GM21367 (cell line): Measurements from ENCODE around the gene TMEM140.

Experiments used
- ATAC-seq: cut with Tn5 transposase; IDR thresholded peaks from one replicate; pipeline ENCODE4 v1.9.1; 2021; ENCODE audit not compliant: unreplicated experiment

Gene TMEM140

GRCh38 chr7:135158141-135158655 lies 10.3 kb downstream of the TMEM140 start:
- no peak for ATAC-seq

GRCh38 chr7:135158874-135159273 lies 11.0 kb downstream of the TMEM140 start:
- no peak for ATAC-seq

- no peak for ATAC-seq
Measured at GRCh38 chr7:135159359-135160085, 11.7 kb downstream of the TMEM140 start.

DNA sequence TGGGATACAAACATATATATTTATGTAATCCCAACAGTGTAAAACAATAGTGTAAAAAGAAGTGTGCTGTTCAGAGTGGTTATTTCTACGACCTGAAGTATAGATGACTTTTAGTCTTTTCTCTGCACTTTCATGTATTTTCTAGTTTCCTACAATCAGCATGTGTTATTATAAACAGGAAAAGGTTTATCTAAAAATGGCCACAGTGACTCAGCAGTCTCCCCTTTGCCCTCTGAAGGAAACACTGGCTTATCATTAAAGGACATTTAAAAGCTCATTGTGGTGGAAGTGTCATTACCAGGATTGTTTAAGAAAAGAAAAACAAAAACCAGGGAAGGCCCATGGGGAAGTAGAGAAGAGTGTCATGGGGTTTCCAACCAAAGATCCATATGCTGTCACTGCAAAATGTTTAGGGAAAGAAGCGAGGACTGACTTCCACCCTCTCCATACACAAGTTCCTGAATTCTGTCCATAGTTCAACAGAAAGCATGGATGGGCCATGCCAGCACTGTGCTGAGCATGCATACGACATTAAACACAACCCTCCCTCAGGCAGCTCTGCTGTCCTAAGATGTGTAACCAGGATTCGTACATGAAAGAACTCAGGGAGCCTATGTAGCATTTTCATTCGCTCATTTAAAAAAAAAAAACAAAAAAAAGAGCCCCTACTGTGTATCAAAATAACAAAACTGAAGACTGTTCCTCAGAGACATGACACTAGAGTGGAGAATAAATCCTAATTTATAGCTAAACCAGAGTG lies 12.4 kb downstream of the TMEM140 start:
- ATAC-seq: peak; percentile 40

DNA sequence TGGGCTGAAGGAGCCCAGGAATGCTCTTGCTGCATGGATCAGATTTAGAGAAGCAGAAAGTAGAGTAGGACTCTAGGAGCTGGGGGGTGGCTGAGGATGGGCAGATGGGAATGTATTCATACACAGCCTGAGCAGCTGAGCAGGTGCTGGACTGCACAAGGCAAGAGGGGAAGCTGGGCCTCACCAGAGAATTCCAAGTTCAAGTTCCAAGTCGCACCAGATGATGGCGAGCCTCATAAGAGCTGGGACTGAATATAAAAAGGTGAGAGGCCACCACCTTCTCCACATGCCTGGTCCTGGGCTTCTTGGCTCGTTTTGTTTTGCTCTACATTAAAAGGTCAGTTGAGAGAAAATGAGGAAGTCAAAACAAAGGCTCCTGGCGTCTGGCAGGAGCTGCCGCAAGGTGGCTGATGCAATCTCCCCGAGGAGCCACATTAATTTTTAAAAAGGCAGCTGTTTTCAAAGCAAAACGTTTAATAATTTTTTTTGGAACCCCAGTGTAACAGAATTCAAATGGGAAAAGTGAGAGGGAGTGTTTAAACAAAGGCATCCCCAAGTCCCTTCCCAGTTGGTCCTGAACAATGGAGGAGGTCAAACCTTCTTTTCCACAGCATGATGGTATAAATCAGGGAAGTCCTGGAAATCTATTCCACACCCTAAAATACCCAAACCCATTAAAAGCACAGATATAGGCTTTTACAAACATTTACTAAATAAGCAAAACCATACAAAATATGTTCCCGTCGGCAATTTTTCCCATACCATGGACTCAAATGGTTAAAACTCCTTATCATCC lies 13.2 kb downstream of the TMEM140 start:
- ATAC-seq: no peak

DNA sequence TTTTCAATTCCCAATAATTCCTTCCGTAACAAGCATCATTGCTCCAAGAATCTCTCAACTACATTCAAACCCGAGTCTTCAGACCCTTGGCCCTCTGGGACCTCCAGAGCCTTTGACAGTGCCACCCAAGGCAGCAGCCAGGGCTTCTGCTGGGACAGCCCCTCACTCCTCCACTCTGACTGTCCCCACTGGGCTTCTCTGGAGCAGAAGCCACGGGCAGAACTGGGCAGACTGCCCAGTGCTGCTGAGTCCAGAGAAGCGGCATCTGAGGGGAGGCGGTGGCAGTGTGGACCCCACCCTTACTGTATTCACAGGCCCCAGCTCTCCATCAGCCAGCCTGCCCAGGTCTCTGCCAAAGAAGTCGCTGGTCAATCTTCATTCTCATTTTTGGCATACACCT lies 13.8 kb downstream of the TMEM140 start:
- no peak for ATAC-seq

GRCh38 chr7:135162382-135163001 lies 14.6 kb downstream of the TMEM140 start:
- no peak for ATAC-seq

DNA sequence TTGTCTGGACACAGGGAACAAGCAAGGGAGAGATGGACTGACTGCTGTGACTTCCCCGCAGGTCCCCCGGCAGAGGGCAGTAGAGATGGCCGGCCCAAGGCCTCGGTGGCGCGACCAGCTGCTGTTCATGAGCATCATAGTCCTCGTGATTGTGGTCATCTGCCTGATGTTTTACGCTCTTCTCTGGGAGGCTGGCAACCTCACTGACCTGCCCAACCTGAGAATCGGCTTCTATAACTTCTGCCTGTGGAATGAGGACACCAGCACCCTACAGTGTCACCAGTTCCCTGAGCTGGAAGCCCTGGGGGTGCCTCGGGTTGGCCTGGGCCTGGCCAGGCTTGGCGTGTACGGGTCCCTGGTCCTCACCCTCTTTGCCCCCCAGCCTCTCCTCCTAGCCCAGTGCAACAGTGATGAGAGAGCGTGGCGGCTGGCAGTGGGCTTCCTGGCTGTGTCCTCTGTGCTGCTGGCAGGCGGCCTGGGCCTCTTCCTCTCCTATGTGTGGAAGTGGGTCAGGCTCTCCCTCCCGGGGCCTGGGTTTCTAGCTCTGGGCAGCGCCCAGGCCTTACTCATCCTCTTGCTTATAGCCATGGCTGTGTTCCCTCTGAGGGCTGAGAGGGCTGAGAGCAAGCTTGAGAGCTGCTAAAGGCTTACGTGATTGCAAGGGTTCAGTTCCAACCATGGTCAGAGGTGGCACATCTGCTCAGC lies 16.6 kb downstream of the TMEM140 start:
- ATAC-seq: no peak

DNA sequence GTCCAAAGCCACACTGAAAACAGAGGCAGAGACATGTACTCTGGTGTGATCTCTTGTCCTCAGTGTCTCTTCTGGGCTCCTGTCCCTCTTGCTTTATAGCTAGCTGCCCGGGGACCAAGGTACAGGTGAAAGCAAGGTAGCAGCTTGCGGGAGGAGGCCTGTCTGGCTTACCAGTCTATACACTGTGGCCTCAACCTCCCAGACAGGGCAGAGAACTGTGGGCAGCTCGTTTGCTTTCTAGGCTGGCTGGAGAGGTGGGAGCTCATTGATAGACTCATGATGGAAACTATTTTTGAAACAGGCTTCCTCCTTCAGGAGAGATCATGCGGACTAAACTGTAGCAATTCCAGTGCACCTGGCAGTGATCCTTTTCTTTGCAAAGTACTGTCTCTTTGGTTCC lies 18.0 kb downstream of the TMEM140 start:
- ATAC-seq: no peak

DNA sequence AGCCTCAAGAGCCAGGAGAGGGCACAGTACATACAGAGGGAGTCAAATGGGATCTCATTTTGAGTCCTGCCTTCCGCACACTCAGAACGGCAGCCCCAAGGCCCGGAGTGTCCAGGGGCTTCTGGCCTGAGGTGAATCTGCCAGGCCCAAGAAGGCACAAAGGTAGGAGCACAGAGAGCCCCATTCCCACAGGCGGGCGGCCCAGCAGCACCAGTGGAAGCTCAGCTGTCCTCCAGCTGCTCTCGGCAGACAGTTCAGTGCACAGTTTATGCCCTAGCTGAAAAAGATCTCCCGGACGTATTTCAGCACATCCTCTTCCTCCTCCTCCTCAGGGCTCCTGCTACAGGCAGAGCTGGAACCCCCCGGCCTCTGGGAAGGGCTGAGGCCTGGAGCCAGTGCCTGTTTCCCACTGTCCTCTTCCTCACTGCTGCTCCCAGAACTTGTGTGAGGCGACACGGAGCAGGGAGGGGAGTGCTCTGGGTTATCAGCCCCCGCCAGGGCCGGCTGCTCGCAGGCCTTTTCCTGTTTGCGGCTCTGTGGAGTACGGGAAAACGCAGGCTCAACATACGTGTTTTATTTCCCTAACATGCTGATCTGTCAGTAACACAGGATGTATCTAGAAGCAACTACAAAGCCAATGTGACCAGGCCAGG lies 18.6 kb downstream of the TMEM140 start:
- no peak for ATAC-seq

DNA sequence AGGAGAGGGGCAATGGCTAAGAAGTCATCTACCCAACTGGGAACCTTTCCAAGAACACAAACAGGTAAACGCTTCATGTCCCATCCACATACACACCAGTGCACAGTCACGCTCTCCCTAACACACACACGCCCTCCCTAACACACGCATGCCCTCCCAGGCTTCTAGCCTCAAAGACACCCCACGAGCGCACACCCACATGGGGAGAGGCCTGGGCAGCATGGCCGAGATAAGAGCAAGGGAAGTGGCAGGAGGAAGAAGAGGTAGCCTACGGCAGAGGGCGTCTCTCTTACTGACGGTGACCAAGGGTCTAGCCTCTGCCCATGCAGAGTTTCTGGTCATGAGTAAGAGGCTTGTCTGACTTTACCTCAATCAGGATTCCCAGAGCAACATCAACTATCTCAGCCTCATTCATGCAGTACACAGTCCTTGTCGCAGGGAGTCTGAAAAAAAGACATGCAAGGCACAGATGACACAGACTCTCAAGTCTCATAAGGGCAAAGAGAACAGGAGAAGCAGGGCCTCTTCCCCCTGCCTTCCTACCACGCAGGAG lies 19.6 kb downstream of the TMEM140 start:
- ATAC-seq: no peak

GRCh38 chr7:135168001-135168400 lies 20.1 kb downstream of the TMEM140 start:
- ATAC-seq: no peak

DNA sequence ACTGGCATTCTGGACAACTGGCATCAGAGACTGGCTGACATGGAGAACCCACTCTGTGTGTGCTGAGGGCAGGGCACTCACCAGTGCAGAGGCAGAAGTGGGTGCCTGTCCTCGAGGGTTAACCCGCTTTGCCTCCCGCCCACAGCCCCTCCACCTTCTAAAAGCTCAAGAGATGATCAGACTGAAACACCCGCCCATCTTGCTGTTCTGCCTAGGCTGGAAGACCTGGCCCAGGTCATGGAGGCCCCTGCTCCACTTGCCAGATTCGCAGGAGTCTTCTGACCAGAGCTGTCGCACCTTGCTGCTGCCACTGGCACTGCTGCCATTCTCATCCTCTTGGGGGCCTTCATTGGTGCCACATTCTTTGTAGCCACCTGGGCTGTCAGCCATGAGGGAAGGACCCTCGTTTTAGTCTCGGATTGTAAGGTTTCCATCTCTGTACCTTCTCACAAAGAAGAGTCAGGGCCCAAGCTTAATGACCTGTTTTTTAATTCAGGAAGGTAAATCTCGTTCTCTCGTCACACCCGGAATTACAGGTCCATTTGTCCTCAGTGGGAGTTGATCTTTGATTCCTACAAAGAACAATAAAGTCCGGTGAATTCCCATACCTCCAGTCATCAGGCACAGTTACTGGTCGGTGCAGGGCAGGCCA lies 20.7 kb downstream of the TMEM140 start:
- ATAC-seq: no peak

- ATAC-seq: peak; percentile 37
Measured at GRCh38 chr7:135169141-135169963, 21.5 kb downstream of the TMEM140 start.

DNA sequence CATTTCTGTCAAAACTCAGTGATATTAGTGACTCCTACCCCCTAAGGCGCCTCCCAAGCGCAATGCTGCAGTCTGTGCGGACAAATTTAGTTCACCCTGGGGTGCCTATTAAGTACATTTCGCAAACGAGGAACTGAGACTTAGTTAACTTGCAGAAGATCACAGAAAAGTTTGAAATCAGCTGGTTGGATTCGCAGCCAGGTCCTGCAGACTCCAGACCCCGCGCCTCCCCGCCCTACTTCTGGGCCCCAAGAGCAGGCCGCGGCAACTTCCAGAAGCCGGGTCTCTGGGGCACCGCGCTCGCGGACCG lies 22.0 kb downstream of the TMEM140 start:
- ATAC-seq: peak; percentile 3

- peak; percentile 83 for ATAC-seq
Measured at GRCh38 chr7:135170274-135170997, 22.6 kb downstream of the TMEM140 start, which contains the start of gene CYREN. CYREN (minus strand) TSS chr7:135170707; CDS start chr7:135168922, 1,785 bp downstream.

- ATAC-seq: peak; percentile 13
Measured at GRCh38 chr7:135170998-135171481, 23.2 kb downstream of the TMEM140 start.
